Prostate gland (tissue), 2 donors: ENCODE data around the gene LPAR3. TPM values are rescaled to one million over a fixed set of nuclear protein-coding genes. Genes with fewer than 3 reads are reported as not detected.

Source experiments
- DNase-seq: peaks from one replicate; pipeline ENCODE4 v3.0.0-alpha.2; 2019; ENCODE audit warnings: low spot score
- H3K27ac ChIP-seq, 2 donors: fragments of 200-600 bp; sonication (generic); 2 replicates each; pipeline ENCODE4 v1.5.1; 2017 to 2019
- H3K27me3 ChIP-seq: fragments of 200-600 bp; sonication (generic); replicated peaks from 2 replicates; pipeline ENCODE4 v1.5.1; 2019; ENCODE audit not compliant: insufficient read depth
- H3K36me3 ChIP-seq, 2 donors: fragments of 200-600 bp; sonication (generic); 1 replicate in 1 of 2; 2 replicates in 1 of 2; pipeline versions ENCODE4 v1.5.1 to v1.8.1; 2017 to 2019
- H3K4me1 ChIP-seq: fragments of 200-600 bp; sonication (generic); replicated peaks from 2 replicates; pipeline ENCODE4 v1.5.1; 2019
- H3K4me3 ChIP-seq, 2 donors: fragments of 200-600 bp; sonication (generic); 2 replicates each; pipeline ENCODE4 v1.5.1; 2017 to 2019
- H3K9me3 ChIP-seq: fragments of 200-600 bp; sonication (generic); 2 replicates; pipeline ENCODE4 v1.5.1; 2017
- CTCF ChIP-seq, 4 experiments: fragments of 200-600 bp in 2 of 4; fragments of 450-650 bp in 2 of 4; sonication (generic) in 2 of 4; IDR thresholded peaks; 1 replicate in 3 of 4; 2 replicates in 1 of 4; pipeline ENCODE4 v1.5.1; 2016 to 2019; ENCODE audit warnings: antibody characterized with exemption in 4 of 4, mild to moderate bottlenecking in 2 of 4, moderate library complexity in 2 of 4
- POLR2A ChIP-seq: fragments of 450-650 bp; IDR thresholded peaks from one replicate; pipeline ENCODE4 v1.6.1; 2016; ENCODE audit warnings: antibody characterized with exemption, mild to moderate bottlenecking
- POLR2AphosphoS5 ChIP-seq: sonication (generic); formaldehyde crosslinking; IDR thresholded peaks from one replicate; pipeline ENCODE4 v1.6.1; 2017; ENCODE audit warnings: antibody characterized with exemption
- WGBS: methylation state at CpG from one replicate; pipeline ENCODE4 v1.1.5; 2018; 5-methylcytosine and 5-hydroxymethylcytosine counted together
- intact Hi-C: fragments of 100-400 bp; cut with DNase I; formaldehyde crosslinking; loops from one replicate; pipeline ENCODE4 v1.14.2; 2022
- total RNA-seq, 2 donors: library from RNA; depleted of rRNA; stranded (reverse); fragments of >200 nt; gene quantifications; one replicate each; pipeline ENCODE4 v1.1.0, GENCODE V29; 2016

LPAR3 gene
- total RNA-seq, 2 donors from 2014 or later: 81.6 to 131 TPM

DNA sequence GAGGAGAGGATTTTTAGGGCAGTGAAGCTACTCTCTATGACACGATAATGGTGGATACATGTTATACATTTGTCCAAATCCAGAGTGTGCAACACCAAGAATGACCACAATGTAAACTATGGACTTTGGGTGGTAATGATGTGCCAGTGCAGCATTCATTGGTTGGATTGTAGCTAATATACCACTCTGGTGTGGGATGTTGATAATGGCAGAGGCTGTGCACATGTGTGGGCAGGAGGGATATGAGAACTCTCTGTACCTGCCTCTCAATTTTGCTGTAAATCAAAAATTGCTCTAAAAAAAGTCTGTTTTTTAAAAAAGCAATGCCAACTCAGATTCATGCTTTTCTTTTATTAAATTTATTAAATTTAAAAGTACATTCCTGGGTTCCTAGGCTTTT, 27.2 kb upstream of the LPAR3 start:
- no peaks in the 10 kb centered on the region for H3K9me3 ChIP-seq
- no peak overlapping the region for H3K27ac ChIP-seq
- 100% methylated on average over 1 of the region's 1 CpG for WGBS
- intact Hi-C loops: no loop called here
- TF ChIP-seq POLR2AphosphoS5 (no peak), POLR2A (no peak), CTCF (IDR thresholded peaks at IDR 0.05) (no peak)
- no peaks in the 10 kb centered on the region for H3K27me3 ChIP-seq
- H3K36me3 ChIP-seq: no peaks in the 10 kb centered on the region
- H3K4me3 ChIP-seq: no peak overlapping the region
- H3K4me1 ChIP-seq: no peaks in the 10 kb centered on the region
- DNase-seq: no peak

GRCh38 chr1:84919461-84919970, 26.5 kb upstream of the LPAR3 start:
- H3K36me3 ChIP-seq: no peaks in the 10 kb centered on the region
- H3K27me3 ChIP-seq: no peaks in the 10 kb centered on the region
- TF ChIP-seq CTCF (IDR thresholded peaks at IDR 0.05) (no peak), POLR2A (no peak)
- no peak overlapping the region for H3K27ac ChIP-seq
- intact Hi-C loops: no loop called here
- WGBS: 70% methylated on average over 4 of the region's 4 CpGs
- no peak for DNase-seq
- H3K4me3 ChIP-seq: no peak overlapping the region
- H3K4me1 ChIP-seq: no peaks in the 10 kb centered on the region
- H3K9me3 ChIP-seq: no peaks in the 10 kb centered on the region

DNA sequence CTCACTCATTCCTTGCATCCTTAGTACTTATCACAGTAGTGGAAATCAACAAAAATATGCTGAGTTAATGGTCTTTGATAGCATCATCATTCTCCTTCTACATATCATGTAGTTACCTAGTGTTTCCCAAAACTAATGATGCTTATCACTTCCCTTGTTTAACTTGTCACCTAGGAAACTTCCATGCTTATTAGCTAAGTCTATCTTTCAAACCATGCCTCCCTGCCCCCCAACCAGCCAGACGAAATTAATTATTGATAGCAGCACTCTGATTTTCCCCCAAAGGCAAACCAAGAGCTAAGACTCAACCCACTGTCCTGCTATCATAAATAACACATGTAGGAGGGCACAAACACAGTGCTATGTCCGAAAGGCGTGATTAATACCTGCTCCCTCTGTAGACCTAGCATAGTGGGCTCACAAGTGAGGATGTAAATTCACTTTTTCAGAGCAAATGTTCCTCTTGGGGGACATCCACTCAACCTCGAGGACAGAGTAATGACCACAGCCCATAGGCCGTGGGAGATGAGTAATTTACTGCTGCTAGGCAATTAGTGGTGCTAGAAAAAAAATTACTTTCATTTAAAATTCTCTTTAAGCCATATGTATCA, 25.8 kb upstream of the LPAR3 start:
- no peaks in the 10 kb centered on the region for H3K27me3 ChIP-seq
- DNase-seq: no peak
- H3K36me3 ChIP-seq: no peaks in the 10 kb centered on the region
- H3K27ac ChIP-seq: no peak overlapping the region
- H3K4me1 ChIP-seq: no peaks in the 10 kb centered on the region
- WGBS: 77% methylated on average over 5 of the region's 5 CpGs
- no peak for TF ChIP-seq CTCF (IDR thresholded peaks at IDR 0.05)
- TF ChIP-seq POLR2AphosphoS5: no peak
- TF ChIP-seq POLR2A: no peak
- intact Hi-C loops: no loop called here
- H3K4me3 ChIP-seq: no peak overlapping the region
- H3K9me3 ChIP-seq: no peaks in the 10 kb centered on the region

GRCh38 chr1:84916897-84917296, 23.9 kb upstream of the LPAR3 start:
- Histone ChIP-seq H3K4me3 (no peak overlapping the region), H3K9me3 (no peaks in the 10 kb centered on the region), H3K4me1 (no peaks in the 10 kb centered on the region), H3K27me3 (no peaks in the 10 kb centered on the region), H3K27ac (no peak overlapping the region), H3K36me3 (no peaks in the 10 kb centered on the region)
- 63% methylated on average over 4 of the region's 4 CpGs for WGBS
- DNase-seq: no peak
- intact Hi-C loops: no loop called here
- TF ChIP-seq POLR2A (no peak), CTCF (IDR thresholded peaks at IDR 0.05) (no peak), POLR2AphosphoS5 (no peak)

- 25% methylated on average over 4 of the region's 4 CpGs for WGBS
- no peaks in the 10 kb centered on the region for H3K36me3 ChIP-seq
- no peaks in the 10 kb centered on the region for H3K4me1 ChIP-seq
- intact Hi-C loops: no loop called here
- no peak overlapping the region for H3K4me3 ChIP-seq
- H3K27ac ChIP-seq: no peak overlapping the region
- DNase-seq: no peak
- TF ChIP-seq POLR2A (no peak), POLR2AphosphoS5 (no peak), CTCF (IDR thresholded peaks at IDR 0.05) (no peak)
- H3K9me3 ChIP-seq: no peaks in the 10 kb centered on the region
- no peaks in the 10 kb centered on the region for H3K27me3 ChIP-seq
Measured at GRCh38 chr1:84913555-84913892, 20.5 kb upstream of the LPAR3 start.
